SK-N-SH (cell line): Measurements from ENCODE around the gene RAD51B. TPM values are rescaled to one million over a fixed set of nuclear protein-coding genes. Genes with fewer than 3 reads are reported as not detected.

ENCODE experiments used
- CTCF ChIA-PET: fragments of 300-600, 350-600 bp; formaldehyde crosslinking; extraction: SDS; loops from one replicate; lab custom pipeline; 2021; lab: Yijun Ruan, JAX
- POLR2A ChIA-PET: fragments of 350-600 bp; sonication (Branson Sonifier 250); formaldehyde crosslinking; extraction: SDS; loops from one replicate; lab custom pipeline; 2020; ENCODE audit warnings: antibody characterized with exemption, inconsistent platforms; lab: Yijun Ruan, JAX
- DNase-seq: peaks from one replicate; pipeline ENCODE4 v3.0.0; 2012
- H2AFZ ChIP-seq: fragments of 200-600 bp; sonication (generic); 2 replicates; pipeline ENCODE4 v1.8.1; 2016; ENCODE audit warnings: antibody characterized with exemption, mild to moderate bottlenecking, low read depth
- H3F3A ChIP-seq: fragments of 200-600 bp; sonication (generic); replicated peaks from 2 replicates; pipeline ENCODE3; 2016; ENCODE audit warnings: antibody characterized with exemption, mild to moderate bottlenecking; ENCODE audit not compliant: insufficient read depth
- H3K27ac ChIP-seq, 2 experiments: fragments of 200-500 bp in 1 of 2; fragments of 200-600 bp in 1 of 2; sonication (Bioruptor generic) in 1 of 2; sonication (generic), shearing (Covaris generic) in 1 of 2; 2 replicates each; pipeline versions ENCODE4 v1.5.1 to v1.6.1; 2014 to 2016; ENCODE audit warnings: low read depth in 2 of 2, inconsistent platforms in 1 of 2, low read length in 1 of 2, mild to moderate bottlenecking in 1 of 2, mixed read lengths in 1 of 2
- H3K27me3 ChIP-seq: fragments of 200-600 bp; sonication (generic), shearing (Covaris generic); 2 replicates; pipeline ENCODE4 v1.6.1; 2016; ENCODE audit warnings: mixed run types; ENCODE audit not compliant: insufficient read depth
- H3K36me3 ChIP-seq, 2 experiments: fragments of 200-500 bp in 1 of 2; fragments of 200-600 bp in 1 of 2; sonication (Bioruptor generic) in 1 of 2; sonication (generic) in 1 of 2; replicated peaks in 1 of 2; 2 replicates each; pipeline versions ENCODE3 to v1.5.1; 2014 to 2016; ENCODE audit warnings: low read length in 1 of 2, mild to moderate bottlenecking in 1 of 2; ENCODE audit not compliant: insufficient read depth in 2 of 2, control insufficient read depth in 1 of 2
- H3K4me1 ChIP-seq, 2 experiments: fragments of 200-500 bp in 1 of 2; fragments of 200-600 bp in 1 of 2; sonication (Bioruptor generic) in 1 of 2; sonication (generic), shearing (Covaris generic) in 1 of 2; 2 replicates each; pipeline versions ENCODE4 v1.5.1 to v1.6.1; 2014 to 2016; ENCODE audit warnings: low read depth in 1 of 2, low read length in 1 of 2, mixed run types in 1 of 2; ENCODE audit not compliant: insufficient read depth in 2 of 2, control insufficient read depth in 1 of 2
- H3K4me2 ChIP-seq: fragments of 200-600 bp; sonication (generic), shearing (Covaris generic); 2 replicates; pipeline ENCODE4 v1.6.1; 2017; ENCODE audit warnings: mixed run types
- H3K4me3 ChIP-seq, 2 experiments: fragments of 200-500 bp in 1 of 2; fragments of 200-600 bp in 1 of 2; sonication (Bioruptor generic) in 1 of 2; sonication (generic), shearing (Covaris generic) in 1 of 2; 2 replicates each; pipeline versions ENCODE4 v1.5.1 to v1.8.1; 2014 to 2016; ENCODE audit warnings: low read depth in 2 of 2, inconsistent platforms in 1 of 2, low read length in 1 of 2, mild to moderate bottlenecking in 1 of 2, mixed read lengths in 1 of 2, moderate library complexity in 1 of 2
- H3K79me2 ChIP-seq: fragments of 200-600 bp; sonication (generic); 2 replicates; pipeline ENCODE4 v1.8.1; 2017; ENCODE audit warnings: mild to moderate bottlenecking; ENCODE audit not compliant: insufficient read depth
- H3K9ac ChIP-seq: fragments of 200-600 bp; sonication (generic); 2 replicates; pipeline ENCODE4 v1.6.1; 2017; ENCODE audit warnings: mixed run types
- H3K9me2 ChIP-seq: fragments of 200-600 bp; sonication (generic); 2 replicates; pipeline ENCODE4 v1.6.1; 2017; ENCODE audit warnings: mixed run types
- H3K9me3 ChIP-seq: fragments of 200-600 bp; sonication (generic); 2 replicates; pipeline ENCODE4 v1.6.1; 2017; ENCODE audit warnings: mixed run types, mild to moderate bottlenecking, moderate library complexity
- H4K20me1 ChIP-seq: fragments of 200-600 bp; sonication (generic); 2 replicates; pipeline ENCODE4 v1.6.1; 2017; ENCODE audit warnings: mild to moderate bottlenecking, mixed run types; ENCODE audit not compliant: insufficient read depth
- CHD2 ChIP-seq: fragments of 150-350 bp; IDR thresholded peaks from 2 replicates; pipeline ENCODE4 v1.6.1; 2018; ENCODE audit warnings: low read length; ENCODE audit not compliant: partially characterized antibody
- ELF1 ChIP-seq: IDR thresholded peaks from 2 replicates; pipeline ENCODE4 v1.4.0; 2012
- EZH2phosphoT487 ChIP-seq: fragments of 200-600 bp; sonication (generic); IDR thresholded peaks from 2 replicates; pipeline ENCODE4 v1.6.1; 2017; ENCODE audit warnings: low read depth, mixed run types, mild to moderate bottlenecking, antibody characterized with exemption, moderate library complexity, borderline replicate concordance
- FOXM1 ChIP-seq: IDR thresholded peaks from 2 replicates; pipeline ENCODE4 v1.4.0; 2012; ENCODE audit warnings: low read depth, mild to moderate bottlenecking
- GATA2 ChIP-seq: sonication (generic); formaldehyde crosslinking; IDR thresholded peaks from 2 replicates; pipeline ENCODE4 v1.5.0; 2020; ENCODE audit warnings: mild to moderate bottlenecking, missing genetic modification reagents
- JUND ChIP-seq: IDR thresholded peaks from 2 replicates; pipeline ENCODE4 v1.4.0; 2012
- MAX ChIP-seq: IDR thresholded peaks from 2 replicates; pipeline ENCODE4 v1.4.0; 2012; ENCODE audit warnings: low read depth
- MEF2A ChIP-seq: IDR thresholded peaks from 2 replicates; pipeline ENCODE4 v1.4.0; 2012; ENCODE audit warnings: low read depth, borderline replicate concordance
- MXI1 ChIP-seq: IDR thresholded peaks from 2 replicates; pipeline ENCODE4 v1.6.1; 2012; ENCODE audit warnings: mild to moderate bottlenecking, low read depth, low read length, improper control_type of control experiment
- RAD21 ChIP-seq: IDR thresholded peaks from 2 replicates; pipeline ENCODE4 v1.6.1; 2012; ENCODE audit warnings: mild to moderate bottlenecking, low read length
- REST ChIP-seq: IDR thresholded peaks from 2 replicates; pipeline ENCODE4 v1.6.1; 2012; ENCODE audit warnings: mild to moderate bottlenecking, low read depth, low read length, moderate library complexity
- RFX5 ChIP-seq: IDR thresholded peaks from 2 replicates; pipeline ENCODE4 v1.6.1; 2012; ENCODE audit warnings: mild to moderate bottlenecking, improper control_type of control experiment, low read length
- RXRA ChIP-seq: IDR thresholded peaks from 2 replicates; pipeline ENCODE4 v1.4.0; 2012; ENCODE audit warnings: low read depth, mild to moderate bottlenecking, borderline replicate concordance
- SIN3A ChIP-seq: IDR thresholded peaks from 2 replicates; pipeline ENCODE4 v1.6.1; 2012; ENCODE audit warnings: low read depth, mild to moderate bottlenecking, low read length, moderate library complexity, borderline replicate concordance
- TCF12 ChIP-seq: IDR thresholded peaks from 2 replicates; pipeline ENCODE4 v1.4.0; 2012
- TEAD4 ChIP-seq: IDR thresholded peaks from 2 replicates; pipeline ENCODE4 v1.4.0; 2012; ENCODE audit warnings: mild to moderate bottlenecking, borderline replicate concordance; ENCODE audit not compliant: insufficient read depth
- USF2 ChIP-seq: fragments of 150-350 bp; IDR thresholded peaks from 2 replicates; pipeline ENCODE4 v1.6.1; 2017; ENCODE audit warnings: antibody characterized with exemption, low read length, low read depth, borderline replicate concordance
- YY1 ChIP-seq: IDR thresholded peaks from 2 replicates; pipeline ENCODE4 v1.4.0; 2012; ENCODE audit warnings: low read depth, mild to moderate bottlenecking
- WGBS: methylation state at CpG from one replicate; pipeline ENCODE4 v1.1.6; 2017; ENCODE audit warnings: low lambda C conversion rate; 5-methylcytosine and 5-hydroxymethylcytosine counted together
- polyA plus RNA-seq, 3 experiments: library from polyadenylated mRNA; depleted of rRNA; stranded (reverse); fragments of >200 nt; gene quantifications; 2 replicates each; pipeline ENCODE4 v1.2.3, GENCODE V29; 2012
- TF ChIP-seq, protein P1 (sequence below): fragments of 150-350 bp; IDR thresholded peaks from 2 replicates; pipeline ENCODE4 v1.6.1; 2016; ENCODE audit warnings: mild to moderate bottlenecking, low read depth, low read length
- TF ChIP-seq, protein P2 (sequence below): IDR thresholded peaks from 2 replicates; pipeline ENCODE4; 2012

Gene RAD51B
- polyA plus RNA-seq, 1 of the 3 experiments (the other 2 are of a cell fraction), result 6.0 TPM

GRCh38 chr14:67955261-67955660 lies 135.7 kb downstream of the RAD51B start:
- Histone ChIP-seq H3K4me3 (no peak overlapping the region), H4K20me1 (no peaks in the 10 kb centered on the region), H3K9ac (no peak overlapping the region), H3K27me3 (no peaks in the 10 kb centered on the region), H3K9me2 (no peaks in the 10 kb centered on the region), H3K4me1 (no peaks in the 10 kb centered on the region; a peak in 1 of 4 replicates), H3K36me3 (no peaks in the 10 kb centered on the region), H3F3A (no peaks in the 10 kb centered on the region), H2AFZ (no peak overlapping the region), H3K27ac (no peak overlapping the region), H3K9me3 (no peaks in the 10 kb centered on the region), H3K79me2 (no peaks in the 10 kb centered on the region), H3K4me2 (no peak overlapping the region)
- TF ChIP-seq, protein P1, sequence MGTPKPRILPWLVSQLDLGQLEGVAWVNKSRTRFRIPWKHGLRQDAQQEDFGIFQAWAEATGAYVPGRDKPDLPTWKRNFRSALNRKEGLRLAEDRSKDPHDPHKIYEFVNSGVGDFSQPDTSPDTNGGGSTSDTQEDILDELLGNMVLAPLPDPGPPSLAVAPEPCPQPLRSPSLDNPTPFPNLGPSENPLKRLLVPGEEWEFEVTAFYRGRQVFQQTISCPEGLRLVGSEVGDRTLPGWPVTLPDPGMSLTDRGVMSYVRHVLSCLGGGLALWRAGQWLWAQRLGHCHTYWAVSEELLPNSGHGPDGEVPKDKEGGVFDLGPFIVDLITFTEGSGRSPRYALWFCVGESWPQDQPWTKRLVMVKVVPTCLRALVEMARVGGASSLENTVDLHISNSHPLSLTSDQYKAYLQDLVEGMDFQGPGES, result no peak
- TF ChIP-seq TCF12 (no peak), EZH2phosphoT487 (no peak), TEAD4 (no peak), SIN3A (no peak), YY1 (no peak), REST (no peak), JUND (no peak), CHD2 (no peak), ELF1 (no peak), USF2 (no peak), RFX5 (no peak), FOXM1 (no peak)
- no peak for DNase-seq
- ChIA-PET POLR2A (no interaction called here), CTCF (no interaction called here)

DNA sequence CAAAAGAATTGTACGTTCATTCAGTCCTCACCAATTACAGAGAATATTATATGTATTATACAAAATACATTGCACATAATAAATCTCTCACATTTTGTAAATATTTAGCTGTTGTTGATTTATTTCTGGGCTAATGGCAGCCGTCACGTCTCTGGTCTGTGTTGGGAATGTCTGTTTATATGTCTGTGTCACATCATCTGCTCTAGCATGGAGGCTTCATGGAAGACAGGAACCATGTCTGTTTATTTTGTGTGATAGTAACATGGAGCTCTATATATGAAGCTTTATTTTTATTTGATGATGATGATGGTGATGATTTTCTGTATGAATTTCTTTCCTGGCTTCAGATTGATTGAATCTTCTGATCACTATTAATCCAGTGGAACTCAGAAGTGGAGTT lies 138.4 kb downstream of the RAD51B start:
- Histone ChIP-seq H3K27ac (no peak overlapping the region), H3K36me3 (no peaks in the 10 kb centered on the region), H3K4me1 (no peaks in the 10 kb centered on the region; a peak in 1 of 4 replicates), H3K9ac (no peak overlapping the region), H3K4me3 (no peak overlapping the region), H3F3A (no peaks in the 10 kb centered on the region), H3K27me3 (no peaks in the 10 kb centered on the region), H3K79me2 (no peaks in the 10 kb centered on the region), H3K4me2 (no peak overlapping the region), H3K9me2 (no peaks in the 10 kb centered on the region), H3K9me3 (no peaks in the 10 kb centered on the region), H4K20me1 (no peaks in the 10 kb centered on the region), H2AFZ (no peak overlapping the region)
- WGBS, result 92% methylated on average over 3 of the region's 3 CpGs
- POLR2A ChIA-PET, result no interaction called here
- DNase-seq, result no peak
- CTCF ChIA-PET, result interaction anchor here (1.0 kb wide), 1 partner anchor 284 kb away, joined by 3 read pairs; no protein-coding TSS in a partner anchor
- TF ChIP-seq MEF2A (no peak), TEAD4 (no peak), GATA2 (CRISPR knock-in tag) (no peak), RXRA (no peak), RFX5 (no peak), EZH2phosphoT487 (no peak), MAX (no peak), RAD21 (no peak), MXI1 (no peak), TCF12 (no peak), YY1 (no peak)
- TF ChIP-seq, protein P1, result no peak
- TF ChIP-seq, protein P2, sequence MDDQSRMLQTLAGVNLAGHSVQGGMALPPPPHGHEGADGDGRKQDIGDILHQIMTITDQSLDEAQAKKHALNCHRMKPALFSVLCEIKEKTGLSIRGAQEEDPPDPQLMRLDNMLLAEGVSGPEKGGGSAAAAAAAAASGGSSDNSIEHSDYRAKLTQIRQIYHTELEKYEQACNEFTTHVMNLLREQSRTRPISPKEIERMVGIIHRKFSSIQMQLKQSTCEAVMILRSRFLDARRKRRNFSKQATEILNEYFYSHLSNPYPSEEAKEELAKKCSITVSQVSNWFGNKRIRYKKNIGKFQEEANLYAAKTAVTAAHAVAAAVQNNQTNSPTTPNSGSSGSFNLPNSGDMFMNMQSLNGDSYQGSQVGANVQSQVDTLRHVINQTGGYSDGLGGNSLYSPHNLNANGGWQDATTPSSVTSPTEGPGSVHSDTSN, result no peak
